B cell (primary cell): ENCODE data around the gene ENTREP3. TPM values are rescaled to one million over a fixed set of nuclear protein-coding genes. Genes with fewer than 3 reads are reported as not detected.

Experiments
- ATAC-seq: fragments of 200-7000 bp; cut with Tn5 transposase; one replicate; pipeline ENCODE4 v1.10.0; 2021; ENCODE audit warnings: low read depth, mild to moderate bottlenecking, moderate number of reproducible peaks, moderate library complexity
- CTCF ChIA-PET: fragments of 350-600 bp; sonication (Branson Sonifier 250); formaldehyde crosslinking; loops from one replicate; lab custom pipeline; 2021; ENCODE audit warnings: antibody characterized with exemption, inconsistent platforms; lab: Charles Lee
- POLR2A ChIA-PET: fragments of 350-600 bp; sonication (Branson Sonifier 250); formaldehyde crosslinking; loops from one replicate; lab custom pipeline; 2021; ENCODE audit warnings: antibody characterized with exemption; lab: Charles Lee
- DNase-seq: peaks from one replicate; pipeline ENCODE4 v3.0.0; 2013
- H2AFZ ChIP-seq: 2 replicates; pipeline ENCODE4 v1.6.1; 2012; ENCODE audit warnings: mild to moderate bottlenecking, low read depth, low read length; ENCODE audit not compliant: insufficient read depth, poor library complexity, severe bottlenecking
- H3K27ac ChIP-seq, 2 donors: 1 replicate in 1 of 2; 2 replicates in 1 of 2; pipeline ENCODE4 v1.5.1; 2012 to 2013; ENCODE audit warnings: low read length in 2 of 2, mild to moderate bottlenecking in 2 of 2, moderate library complexity in 1 of 2
- H3K27me3 ChIP-seq, 4 experiments: fragments of 200-600 bp in 1 of 4; sonication (generic) in 1 of 4; replicated peaks in 1 of 4; 1 replicate in 2 of 4; 2 replicates in 2 of 4; pipeline versions ENCODE4 v1.6.1 to v1.7.0; 2013 to 2016; ENCODE audit warnings: low read length in 3 of 4, mild to moderate bottlenecking in 2 of 4, mixed read lengths in 1 of 4, moderate library complexity in 1 of 4; ENCODE audit not compliant: insufficient read depth in 4 of 4, control insufficient read depth in 3 of 4; ENCODE audit errors: control extremely low read depth in 1 of 4
- H3K36me3 ChIP-seq, 2 experiments: replicated peaks in 1 of 2; 1 replicate in 1 of 2; 2 replicates in 1 of 2; pipeline versions ENCODE4 v1.6.1 to v1.7.1; 2013; ENCODE audit warnings: low read length in 1 of 2; ENCODE audit not compliant: insufficient read depth in 2 of 2, control insufficient read depth in 1 of 2; ENCODE audit errors: control extremely low read depth in 1 of 2, extremely low read depth in 1 of 2
- H3K4me1 ChIP-seq, 2 donors: fragments of 200-600 bp in 1 of 2; sonication (generic) in 1 of 2; 1 replicate in 1 of 2; 2 replicates in 1 of 2; pipeline versions ENCODE4 v1.5.1 to v1.6.1; 2013 to 2017; ENCODE audit warnings: low read length in 2 of 2; ENCODE audit not compliant: control insufficient read depth in 2 of 2, insufficient read depth in 2 of 2
- H3K4me2 ChIP-seq: replicated peaks from 2 replicates; pipeline ENCODE3; 2012; ENCODE audit warnings: mild to moderate bottlenecking, low read depth, low read length; ENCODE audit not compliant: poor library complexity, severe bottlenecking
- H3K4me3 ChIP-seq, 5 experiments: fragments of 200-600 bp in 1 of 5; sonication (generic) in 1 of 5; 1 replicate in 3 of 5; 2 replicates in 2 of 5; pipeline versions ENCODE4 v1.5.1 to v1.7.0; 2011 to 2016; ENCODE audit warnings: low read length in 4 of 5, mild to moderate bottlenecking in 4 of 5, low read depth in 2 of 5, control low read depth in 1 of 5, moderate library complexity in 1 of 5; ENCODE audit not compliant: insufficient read depth in 1 of 5; ENCODE audit errors: control extremely low read depth in 1 of 5, extremely low read depth in 1 of 5
- H3K79me2 ChIP-seq: fragments of 200-600 bp; sonication (generic); one replicate; pipeline ENCODE4 v1.6.0; 2016; ENCODE audit warnings: low read length; ENCODE audit not compliant: control insufficient read depth, insufficient read depth
- H3K9ac ChIP-seq: fragments of 200-600 bp; sonication (generic); 2 replicates; pipeline ENCODE4 v1.6.1; 2017; ENCODE audit warnings: mild to moderate bottlenecking, low read length, moderate library complexity
- H3K9me3 ChIP-seq, 3 donors: one replicate each; pipeline versions ENCODE4 v1.6.1 to v1.7.1; 2013; ENCODE audit warnings: low read length in 2 of 3; ENCODE audit not compliant: control insufficient read depth in 2 of 3, insufficient read depth in 1 of 3; ENCODE audit errors: control extremely low read depth in 1 of 3
- H4K20me1 ChIP-seq: 2 replicates; pipeline ENCODE4 v1.6.0; 2012; ENCODE audit warnings: mild to moderate bottlenecking, low read length; ENCODE audit not compliant: insufficient read depth, control insufficient read depth, poor library complexity, severe bottlenecking
- H3K27ac Mint-ChIP-seq: one replicate; pipeline ENCODE4 v1.8.0; 2021; ENCODE audit warnings: mixed read lengths
- H3K27me3 Mint-ChIP-seq: one replicate; pipeline ENCODE4 v1.8.0; 2021; ENCODE audit warnings: mixed read lengths
- H3K4me1 Mint-ChIP-seq: one replicate; pipeline ENCODE4 v1.8.0; 2021; ENCODE audit warnings: mixed read lengths
- H3K4me3 Mint-ChIP-seq: one replicate; pipeline ENCODE4 v1.8.0; 2021; ENCODE audit warnings: mixed read lengths
- H3K9me3 Mint-ChIP-seq: one replicate; pipeline ENCODE4 v1.8.0; 2022; ENCODE audit warnings: mixed read lengths; ENCODE audit not compliant: insufficient read depth
- EZH2 ChIP-seq: IDR thresholded peaks from 2 replicates; pipeline ENCODE4 v1.6.1; 2012; ENCODE audit warnings: borderline replicate concordance, low read depth, mild to moderate bottlenecking, moderate library complexity, low read length; ENCODE audit not compliant: insufficient read depth, poor library complexity, severe bottlenecking
- WGBS: methylation state at CpG from one replicate; pipeline ENCODE4 v1.1.5; 2013; ENCODE audit warnings: missing lambda C conversion rate; ENCODE audit not compliant: insufficient coverage; 5-methylcytosine and 5-hydroxymethylcytosine counted together
- intact Hi-C: fragments of 100-400 bp; cut with micrococcal nuclease; formaldehyde crosslinking; loops from one replicate; pipeline ENCODE4 v1.10.0; 2022
- polyA plus RNA-seq: library from polyadenylated mRNA; depleted of rRNA; stranded (reverse); fragments of >200 nt; gene quantifications from 2 replicates; pipeline ENCODE4 v1.2.3, GENCODE V29; 2012
- total RNA-seq, 2 donors: library from RNA; stranded (reverse); fragments of 120-200 nt in 1 of 2; gene quantifications; 1 replicate in 1 of 2; 2 replicates in 1 of 2; pipeline versions ENCODE4 v1.2.3 to v1.2.4, GENCODE V29; 2013 to 2022
- TF ChIP-seq, protein P1 (sequence below): fragments of 200-600 bp; IDR thresholded peaks from one replicate; pipeline ENCODE4 v1.8.0; 2022; ENCODE audit warnings: antibody characterized with exemption, mild to moderate bottlenecking

Gene ENTREP3
- total and polyA plus RNA-seq, 2 donors (not counting 1 experiment from before 2014, with no cell fraction given), result 7.6 to 15.2 TPM

DNA sequence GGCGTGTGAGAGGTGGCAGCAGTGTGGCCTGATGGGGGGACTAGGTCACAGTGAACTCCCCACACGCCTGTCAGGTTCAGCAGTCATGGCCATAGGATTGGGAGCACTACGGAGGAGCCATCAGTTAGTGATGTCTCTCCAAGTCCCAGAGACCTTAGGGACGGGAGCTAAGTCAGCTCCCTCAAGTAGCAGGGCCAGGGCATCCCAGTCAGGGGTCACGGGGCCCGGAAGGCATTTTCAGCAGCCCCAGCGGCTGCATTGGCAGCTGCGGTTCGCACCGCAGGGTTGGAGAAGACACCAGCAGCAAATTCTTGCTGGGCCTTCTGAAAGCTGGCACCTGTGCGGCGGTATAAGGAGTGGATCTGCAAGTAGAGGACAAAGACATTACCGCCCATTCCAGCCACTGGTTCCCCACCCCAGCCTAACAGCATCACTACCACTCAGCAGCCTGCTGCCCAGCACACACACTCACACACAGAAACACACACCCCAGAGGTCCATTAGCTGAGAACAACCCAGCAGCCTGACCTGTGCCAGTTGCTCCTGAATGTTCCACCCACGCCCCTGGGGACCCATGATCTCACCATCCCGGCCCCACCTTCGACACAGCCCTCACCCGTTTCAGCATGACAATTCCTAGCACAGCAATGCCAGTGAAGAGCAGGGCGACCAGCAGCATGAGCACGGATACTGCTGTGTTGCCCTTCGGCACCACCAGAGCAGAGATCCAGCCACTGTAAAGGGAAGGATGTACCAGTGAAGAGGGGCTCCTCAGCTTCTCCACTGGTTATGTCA lies 972 bp upstream of the ENTREP3 start:
- Histone ChIP-seq H4K20me1 (peaks cover 12% of the 10 kb centered on the region), H3K4me2 (peak overlapping the region; percentile 97), H3K9me3 (peaks cover 0 to 3% (median 0%) of the 10 kb centered on the region in 3 donors), H3K27ac (no peak overlapping the region), H2AFZ (peak overlapping the region; percentile 93), H3K36me3 (peaks cover 0 to 28% of the 10 kb centered on the region in 2 experiments), H3K27me3 (no peaks in the 10 kb centered on the region), H3K9ac (no peak overlapping the region), H3K4me1 (peaks cover 24 to 31% of the 10 kb centered on the region in 2 donors), H3K79me2 (peaks cover 11% of the 10 kb centered on the region), H3K4me3 (peak overlapping the region in 1 of 5 experiments; percentile 71)
- CTCF ChIA-PET, result no interaction called here
- H3K4me3 Mint-ChIP-seq, result peak overlapping the region; percentile 90
- WGBS, result 88% methylated on average over 20 of the region's 20 CpGs
- H3K4me1 Mint-ChIP-seq, result peaks cover 45% of the 10 kb centered on the region
- ATAC-seq, result no peak
- peak overlapping the region; percentile 64 for H3K27ac Mint-ChIP-seq
- no peak for DNase-seq
- TF ChIP-seq, protein P1, sequence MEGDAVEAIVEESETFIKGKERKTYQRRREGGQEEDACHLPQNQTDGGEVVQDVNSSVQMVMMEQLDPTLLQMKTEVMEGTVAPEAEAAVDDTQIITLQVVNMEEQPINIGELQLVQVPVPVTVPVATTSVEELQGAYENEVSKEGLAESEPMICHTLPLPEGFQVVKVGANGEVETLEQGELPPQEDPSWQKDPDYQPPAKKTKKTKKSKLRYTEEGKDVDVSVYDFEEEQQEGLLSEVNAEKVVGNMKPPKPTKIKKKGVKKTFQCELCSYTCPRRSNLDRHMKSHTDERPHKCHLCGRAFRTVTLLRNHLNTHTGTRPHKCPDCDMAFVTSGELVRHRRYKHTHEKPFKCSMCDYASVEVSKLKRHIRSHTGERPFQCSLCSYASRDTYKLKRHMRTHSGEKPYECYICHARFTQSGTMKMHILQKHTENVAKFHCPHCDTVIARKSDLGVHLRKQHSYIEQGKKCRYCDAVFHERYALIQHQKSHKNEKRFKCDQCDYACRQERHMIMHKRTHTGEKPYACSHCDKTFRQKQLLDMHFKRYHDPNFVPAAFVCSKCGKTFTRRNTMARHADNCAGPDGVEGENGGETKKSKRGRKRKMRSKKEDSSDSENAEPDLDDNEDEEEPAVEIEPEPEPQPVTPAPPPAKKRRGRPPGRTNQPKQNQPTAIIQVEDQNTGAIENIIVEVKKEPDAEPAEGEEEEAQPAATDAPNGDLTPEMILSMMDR, result no peak
- no peak for TF ChIP-seq EZH2
- no peaks in the 10 kb centered on the region for H3K9me3 Mint-ChIP-seq
- intact Hi-C loops, result no loop called here
- H3K27me3 Mint-ChIP-seq, result no peaks in the 10 kb centered on the region
- POLR2A ChIA-PET, result interaction anchor here (0.8 kb wide), 1 partner anchor 68 kb away, joined by 3 read pairs; no protein-coding TSS in a partner anchor
